ENCODE data around the gene ADAMTSL1. TPM values are rescaled to one million over a fixed set of nuclear protein-coding genes. Genes with fewer than 3 reads are reported as not detected.

Gene ADAMTSL1
- total and polyA plus RNA-seq, 9 of the 15 experiments (the other 6 are each of a cell fraction or from before 2014, with no cell fraction given) = 0.01 TPM; not detected in 8

- Histone ChIP-seq H3K9ac (ENCODE audit: insufficient read depth in 1 of 2, low read depth in 2 of 2, low read length in 2 of 2) (no peak overlapping the region), H3K4me1 (replicated peaks in 1 of 2; ENCODE audit: control insufficient read depth in 2 of 2, insufficient read depth in 2 of 2, low read length in 2 of 2) (no peaks in the 10 kb centered on the region), H3K9me3 (replicated peaks; ENCODE audit: control insufficient read depth, insufficient read depth, low read depth, low read length) (no peaks in the 10 kb centered on the region), H2AFZ (ENCODE audit: low read depth, low read length) (no peak overlapping the region), H3K9me1 (ENCODE audit: control insufficient read depth, insufficient read depth, low read length) (no peaks in the 10 kb centered on the region), H3K4me3 (no peak overlapping the region), H3K79me2 (ENCODE audit: control insufficient read depth, insufficient read depth, low read length) (no peaks in the 10 kb centered on the region), H4K20me1 (replicated peaks; ENCODE audit: control insufficient read depth, insufficient read depth, low read length) (no peaks in the 10 kb centered on the region), H3K27me3 (ENCODE audit: control insufficient read depth in 2 of 2, insufficient read depth in 2 of 2, low read length in 2 of 2) (no peaks in the 10 kb centered on the region), H3K36me3 (ENCODE audit: control insufficient read depth, insufficient read depth, low read length) (no peaks in the 10 kb centered on the region), H3K27ac (ENCODE audit: extremely low read depth, low read depth, low read length) (no peak overlapping the region), H3K4me2 (ENCODE audit: insufficient read depth, low read length) (no peak overlapping the region)
- no peak for DNase-seq (ENCODE audit: extremely low read depth in 1 of 4, low spot score in 3 of 4)
- WGBS (ENCODE audit: insufficient coverage, low coverage, missing lambda C conversion rate) = 0% methylated on average over 2 of the region's 3 CpGs
- CTCF ChIA-PET (ENCODE audit: low intra/inter-chr PET ratio) = no interaction called here
- no TSS peak for BruUV-seq (replicated peaks)
- ATAC-seq = no peak
- no peak for FAIRE-seq
- intact Hi-C loops (cut with micrococcal nuclease) (no loop called here), in situ Hi-C loops (cut with MboI) (no loop called here)
- POLR2A ChIA-PET = no interaction called here
- TF ChIP-seq, protein P1, sequence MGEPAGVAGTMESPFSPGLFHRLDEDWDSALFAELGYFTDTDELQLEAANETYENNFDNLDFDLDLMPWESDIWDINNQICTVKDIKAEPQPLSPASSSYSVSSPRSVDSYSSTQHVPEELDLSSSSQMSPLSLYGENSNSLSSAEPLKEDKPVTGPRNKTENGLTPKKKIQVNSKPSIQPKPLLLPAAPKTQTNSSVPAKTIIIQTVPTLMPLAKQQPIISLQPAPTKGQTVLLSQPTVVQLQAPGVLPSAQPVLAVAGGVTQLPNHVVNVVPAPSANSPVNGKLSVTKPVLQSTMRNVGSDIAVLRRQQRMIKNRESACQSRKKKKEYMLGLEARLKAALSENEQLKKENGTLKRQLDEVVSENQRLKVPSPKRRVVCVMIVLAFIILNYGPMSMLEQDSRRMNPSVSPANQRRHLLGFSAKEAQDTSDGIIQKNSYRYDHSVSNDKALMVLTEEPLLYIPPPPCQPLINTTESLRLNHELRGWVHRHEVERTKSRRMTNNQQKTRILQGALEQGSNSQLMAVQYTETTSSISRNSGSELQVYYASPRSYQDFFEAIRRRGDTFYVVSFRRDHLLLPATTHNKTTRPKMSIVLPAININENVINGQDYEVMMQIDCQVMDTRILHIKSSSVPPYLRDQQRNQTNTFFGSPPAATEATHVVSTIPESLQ (CRISPR knock-in tag; IDR thresholded peaks at IDR 0.05) = no peak
- no peak for TF ChIP-seq TCFL5 (CRISPR knock-in tag; conservative IDR thresholded peaks at IDR 0.05)
- TF ChIP-seq SMARCB1 (IDR thresholded peaks at IDR 0.05; ENCODE audit: insufficient read length, low read depth) = no peak
- TF ChIP-seq MBD1 (CRISPR knock-in tag; IDR thresholded peaks at IDR 0.05) = no peak
- TF ChIP-seq MTA3 (IDR thresholded peaks at IDR 0.05; ENCODE audit: borderline replicate concordance) = no peak
- no peak for TF ChIP-seq NR4A1 (CRISPR knock-in tag; IDR thresholded peaks at IDR 0.05)
- no peak for TF ChIP-seq NR4A1 (tag; IDR thresholded peaks at IDR 0.05)
- TF ChIP-seq, protein P2, sequence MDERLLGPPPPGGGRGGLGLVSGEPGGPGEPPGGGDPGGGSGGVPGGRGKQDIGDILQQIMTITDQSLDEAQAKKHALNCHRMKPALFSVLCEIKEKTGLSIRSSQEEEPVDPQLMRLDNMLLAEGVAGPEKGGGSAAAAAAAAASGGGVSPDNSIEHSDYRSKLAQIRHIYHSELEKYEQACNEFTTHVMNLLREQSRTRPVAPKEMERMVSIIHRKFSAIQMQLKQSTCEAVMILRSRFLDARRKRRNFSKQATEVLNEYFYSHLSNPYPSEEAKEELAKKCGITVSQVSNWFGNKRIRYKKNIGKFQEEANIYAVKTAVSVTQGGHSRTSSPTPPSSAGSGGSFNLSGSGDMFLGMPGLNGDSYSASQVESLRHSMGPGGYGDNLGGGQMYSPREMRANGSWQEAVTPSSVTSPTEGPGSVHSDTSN (CRISPR knock-in tag; IDR thresholded peaks at IDR 0.05; ENCODE audit: low read depth) = no peak
- TF ChIP-seq, protein P2 (tag; conservative IDR thresholded peaks at IDR 0.05; ENCODE audit: low read depth) = no peak
- TF ChIP-seq ZBTB2 (IDR thresholded peaks at IDR 0.05) = no peak
- TF ChIP-seq, protein P3, sequence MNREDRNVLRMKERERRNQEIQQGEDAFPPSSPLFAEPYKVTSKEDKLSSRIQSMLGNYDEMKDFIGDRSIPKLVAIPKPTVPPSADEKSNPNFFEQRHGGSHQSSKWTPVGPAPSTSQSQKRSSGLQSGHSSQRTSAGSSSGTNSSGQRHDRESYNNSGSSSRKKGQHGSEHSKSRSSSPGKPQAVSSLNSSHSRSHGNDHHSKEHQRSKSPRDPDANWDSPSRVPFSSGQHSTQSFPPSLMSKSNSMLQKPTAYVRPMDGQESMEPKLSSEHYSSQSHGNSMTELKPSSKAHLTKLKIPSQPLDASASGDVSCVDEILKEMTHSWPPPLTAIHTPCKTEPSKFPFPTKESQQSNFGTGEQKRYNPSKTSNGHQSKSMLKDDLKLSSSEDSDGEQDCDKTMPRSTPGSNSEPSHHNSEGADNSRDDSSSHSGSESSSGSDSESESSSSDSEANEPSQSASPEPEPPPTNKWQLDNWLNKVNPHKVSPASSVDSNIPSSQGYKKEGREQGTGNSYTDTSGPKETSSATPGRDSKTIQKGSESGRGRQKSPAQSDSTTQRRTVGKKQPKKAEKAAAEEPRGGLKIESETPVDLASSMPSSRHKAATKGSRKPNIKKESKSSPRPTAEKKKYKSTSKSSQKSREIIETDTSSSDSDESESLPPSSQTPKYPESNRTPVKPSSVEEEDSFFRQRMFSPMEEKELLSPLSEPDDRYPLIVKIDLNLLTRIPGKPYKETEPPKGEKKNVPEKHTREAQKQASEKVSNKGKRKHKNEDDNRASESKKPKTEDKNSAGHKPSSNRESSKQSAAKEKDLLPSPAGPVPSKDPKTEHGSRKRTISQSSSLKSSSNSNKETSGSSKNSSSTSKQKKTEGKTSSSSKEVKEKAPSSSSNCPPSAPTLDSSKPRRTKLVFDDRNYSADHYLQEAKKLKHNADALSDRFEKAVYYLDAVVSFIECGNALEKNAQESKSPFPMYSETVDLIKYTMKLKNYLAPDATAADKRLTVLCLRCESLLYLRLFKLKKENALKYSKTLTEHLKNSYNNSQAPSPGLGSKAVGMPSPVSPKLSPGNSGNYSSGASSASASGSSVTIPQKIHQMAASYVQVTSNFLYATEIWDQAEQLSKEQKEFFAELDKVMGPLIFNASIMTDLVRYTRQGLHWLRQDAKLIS (CRISPR knock-in tag; IDR thresholded peaks at IDR 0.05) = no peak
Observed at GRCh38 chr9:18502546-18502945, 28.6 kb downstream of the ADAMTSL1 start.

Data from K562 (cell line).